SH-SY5Y (cell line): ENCODE data around the gene DNAH5.

Source experiments
- GATA2 ChIP-seq: IDR thresholded peaks from 2 replicates; pipeline ENCODE4 v1.6.1; 2011; ENCODE audit warnings: mild to moderate bottlenecking, low read depth, low read length
- GATA3 ChIP-seq: IDR thresholded peaks from 2 replicates; pipeline ENCODE4 v1.6.1; 2011; ENCODE audit warnings: low read depth, mild to moderate bottlenecking, low read length, moderate library complexity

DNA sequence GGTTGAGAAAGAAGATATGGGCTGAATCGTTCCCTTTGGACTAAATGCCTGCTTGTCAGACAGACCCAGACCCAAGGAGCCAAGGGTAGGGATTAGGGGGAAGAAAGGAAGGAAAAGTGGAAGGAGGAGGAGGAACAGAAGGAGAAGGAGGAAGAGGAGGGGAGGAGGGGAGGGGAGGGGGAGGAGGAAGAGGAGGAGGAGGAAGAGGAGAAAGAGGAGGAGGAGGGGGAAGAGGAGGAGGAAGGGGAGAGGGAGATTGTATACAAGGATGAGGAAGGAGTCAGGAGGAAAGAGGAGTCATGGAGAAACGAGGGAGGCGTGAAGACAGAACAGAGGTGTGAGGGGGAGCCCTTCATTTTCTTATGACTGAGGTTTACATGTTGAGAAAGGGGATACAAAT is 46.9 kb upstream of the DNAH5 start:
- TF ChIP-seq GATA2 (no peak), GATA3 (no peak)
